HL-60 (cell line): Measurements from ENCODE around the gene E2F2.

Source experiments
- DNase-seq, 2 experiments: peaks; one replicate each; pipeline ENCODE4 v3.0.0-alpha.2; 2010 to 2020; ENCODE audit warnings: low read depth in 1 of 2, low spot score in 1 of 2
- H3K27ac ChIP-seq: fragments of 250-450 bp; sonication (Bioruptor Pico); replicated peaks from 2 replicates; pipeline ENCODE4 v1.5.1; 2020; ENCODE audit warnings: mild to moderate bottlenecking, moderate library complexity
- H3K27me3 ChIP-seq: fragments of 250-450 bp; sonication (Bioruptor Pico); 2 replicates; pipeline ENCODE4 v1.5.1; 2021; ENCODE audit warnings: mild to moderate bottlenecking, moderate library complexity; ENCODE audit not compliant: insufficient read depth, poor library complexity, severe bottlenecking
- H3K4me3 ChIP-seq: replicated peaks from 2 replicates; pipeline ENCODE4 v1.5.1; 2011; ENCODE audit warnings: mild to moderate bottlenecking, control low read depth, low read length; ENCODE audit not compliant: insufficient read depth
- GABPA ChIP-seq: IDR thresholded peaks from 2 replicates; pipeline ENCODE4 v1.6.1; 2012; ENCODE audit warnings: low read depth
- POLR2AphosphoS5 ChIP-seq: IDR thresholded peaks from 2 replicates; pipeline ENCODE4 v1.6.1; 2012; ENCODE audit warnings: low read depth
- SPI1 ChIP-seq: IDR thresholded peaks from 2 replicates; pipeline ENCODE4 v1.6.1; 2012; ENCODE audit warnings: low read depth, mild to moderate bottlenecking, borderline replicate concordance
- TF ChIP-seq, protein P1 (sequence below): IDR thresholded peaks from one replicate; pipeline ENCODE4 v1.5.1; 2011; ENCODE audit warnings: low read length, control low read depth, inconsistent platforms; ENCODE audit not compliant: insufficient read depth
- TF ChIP-seq, protein P2 (sequence below): IDR thresholded peaks from 2 replicates; pipeline ENCODE4 v1.6.1; 2012; ENCODE audit warnings: low read depth; ENCODE audit not compliant: insufficient replicate concordance

E2F2 gene

GRCh38 chr1:23478896-23479665 lies 52.0 kb downstream of the E2F2 start:
- Histone ChIP-seq H3K4me3 (no peak overlapping the region), H3K27me3 (peaks cover 39% of the 10 kb centered on the region), H3K27ac (no peak overlapping the region)
- no peak for DNase-seq
- TF ChIP-seq, protein P1, sequence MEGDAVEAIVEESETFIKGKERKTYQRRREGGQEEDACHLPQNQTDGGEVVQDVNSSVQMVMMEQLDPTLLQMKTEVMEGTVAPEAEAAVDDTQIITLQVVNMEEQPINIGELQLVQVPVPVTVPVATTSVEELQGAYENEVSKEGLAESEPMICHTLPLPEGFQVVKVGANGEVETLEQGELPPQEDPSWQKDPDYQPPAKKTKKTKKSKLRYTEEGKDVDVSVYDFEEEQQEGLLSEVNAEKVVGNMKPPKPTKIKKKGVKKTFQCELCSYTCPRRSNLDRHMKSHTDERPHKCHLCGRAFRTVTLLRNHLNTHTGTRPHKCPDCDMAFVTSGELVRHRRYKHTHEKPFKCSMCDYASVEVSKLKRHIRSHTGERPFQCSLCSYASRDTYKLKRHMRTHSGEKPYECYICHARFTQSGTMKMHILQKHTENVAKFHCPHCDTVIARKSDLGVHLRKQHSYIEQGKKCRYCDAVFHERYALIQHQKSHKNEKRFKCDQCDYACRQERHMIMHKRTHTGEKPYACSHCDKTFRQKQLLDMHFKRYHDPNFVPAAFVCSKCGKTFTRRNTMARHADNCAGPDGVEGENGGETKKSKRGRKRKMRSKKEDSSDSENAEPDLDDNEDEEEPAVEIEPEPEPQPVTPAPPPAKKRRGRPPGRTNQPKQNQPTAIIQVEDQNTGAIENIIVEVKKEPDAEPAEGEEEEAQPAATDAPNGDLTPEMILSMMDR, result no peak
- TF ChIP-seq GABPA, result no peak

DNA sequence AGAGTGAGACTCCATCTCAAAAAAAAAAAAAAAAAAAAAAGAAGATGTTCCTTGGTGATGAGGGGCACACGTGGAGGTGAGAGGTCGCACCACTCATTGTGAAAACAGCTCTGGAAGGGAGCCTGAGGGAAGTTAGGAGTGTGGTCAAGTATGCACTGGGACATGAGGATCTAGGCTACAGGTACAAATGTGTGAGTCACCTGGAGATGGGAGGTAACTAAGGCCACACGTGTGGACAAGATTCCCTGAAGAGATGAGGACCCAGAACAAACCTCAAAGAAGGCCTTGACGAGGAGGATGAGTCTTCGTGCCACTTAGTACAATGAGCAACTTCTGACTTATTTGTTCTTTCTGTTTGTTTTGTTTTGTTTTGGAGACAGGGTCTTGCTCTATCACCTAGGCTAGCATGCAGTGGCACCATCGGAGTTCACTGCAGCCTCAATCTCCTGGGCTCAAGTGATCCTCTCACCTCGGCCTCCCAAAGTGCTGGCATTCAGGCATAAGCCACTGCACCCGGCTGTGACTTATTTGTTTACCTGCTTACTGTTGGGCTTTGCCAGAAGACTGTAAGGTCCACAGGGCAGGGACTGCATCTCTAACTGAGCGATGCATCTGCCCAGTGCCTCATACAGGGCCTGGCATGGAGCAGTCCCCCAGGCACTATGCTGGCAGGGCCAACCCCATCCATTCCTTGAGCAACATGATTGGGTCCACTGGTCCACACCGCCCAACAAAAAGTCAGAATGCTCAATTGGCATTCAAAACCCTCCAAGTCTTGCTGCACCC lies 53.5 kb downstream of the E2F2 start:
- Histone ChIP-seq H3K4me3 (no peak overlapping the region), H3K27ac (no peak overlapping the region), H3K27me3 (peaks cover 29% of the 10 kb centered on the region)
- TF ChIP-seq POLR2AphosphoS5, result no peak
- no peak for TF ChIP-seq GABPA
- TF ChIP-seq, protein P1, result no peak
- TF ChIP-seq, protein P2, sequence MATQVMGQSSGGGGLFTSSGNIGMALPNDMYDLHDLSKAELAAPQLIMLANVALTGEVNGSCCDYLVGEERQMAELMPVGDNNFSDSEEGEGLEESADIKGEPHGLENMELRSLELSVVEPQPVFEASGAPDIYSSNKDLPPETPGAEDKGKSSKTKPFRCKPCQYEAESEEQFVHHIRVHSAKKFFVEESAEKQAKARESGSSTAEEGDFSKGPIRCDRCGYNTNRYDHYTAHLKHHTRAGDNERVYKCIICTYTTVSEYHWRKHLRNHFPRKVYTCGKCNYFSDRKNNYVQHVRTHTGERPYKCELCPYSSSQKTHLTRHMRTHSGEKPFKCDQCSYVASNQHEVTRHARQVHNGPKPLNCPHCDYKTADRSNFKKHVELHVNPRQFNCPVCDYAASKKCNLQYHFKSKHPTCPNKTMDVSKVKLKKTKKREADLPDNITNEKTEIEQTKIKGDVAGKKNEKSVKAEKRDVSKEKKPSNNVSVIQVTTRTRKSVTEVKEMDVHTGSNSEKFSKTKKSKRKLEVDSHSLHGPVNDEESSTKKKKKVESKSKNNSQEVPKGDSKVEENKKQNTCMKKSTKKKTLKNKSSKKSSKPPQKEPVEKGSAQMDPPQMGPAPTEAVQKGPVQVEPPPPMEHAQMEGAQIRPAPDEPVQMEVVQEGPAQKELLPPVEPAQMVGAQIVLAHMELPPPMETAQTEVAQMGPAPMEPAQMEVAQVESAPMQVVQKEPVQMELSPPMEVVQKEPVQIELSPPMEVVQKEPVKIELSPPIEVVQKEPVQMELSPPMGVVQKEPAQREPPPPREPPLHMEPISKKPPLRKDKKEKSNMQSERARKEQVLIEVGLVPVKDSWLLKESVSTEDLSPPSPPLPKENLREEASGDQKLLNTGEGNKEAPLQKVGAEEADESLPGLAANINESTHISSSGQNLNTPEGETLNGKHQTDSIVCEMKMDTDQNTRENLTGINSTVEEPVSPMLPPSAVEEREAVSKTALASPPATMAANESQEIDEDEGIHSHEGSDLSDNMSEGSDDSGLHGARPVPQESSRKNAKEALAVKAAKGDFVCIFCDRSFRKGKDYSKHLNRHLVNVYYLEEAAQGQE, result no peak
- no peak for TF ChIP-seq SPI1
- DNase-seq, result no peak

GRCh38 chr1:23475641-23476040 lies 55.4 kb downstream of the E2F2 start:
- peaks cover 10% of the 10 kb centered on the region for H3K27me3 ChIP-seq
- no peak for DNase-seq
- H3K27ac ChIP-seq, result no peak overlapping the region
- TF ChIP-seq, protein P2, result no peak
- TF ChIP-seq SPI1 (no peak), GABPA (no peak), POLR2AphosphoS5 (no peak)
- TF ChIP-seq, protein P1, result no peak
- H3K4me3 ChIP-seq, result no peak overlapping the region
